GM18873 (cell line): ENCODE data around the gene USP46.

Experiments
- ATAC-seq: cut with Tn5 transposase; IDR thresholded peaks from one replicate; pipeline ENCODE4 v1.9.1; 2021; ENCODE audit warnings: mild to moderate bottlenecking, moderate library complexity, moderate number of reproducible peaks; ENCODE audit not compliant: unreplicated experiment, low FRiP score

Gene USP46

DNA sequence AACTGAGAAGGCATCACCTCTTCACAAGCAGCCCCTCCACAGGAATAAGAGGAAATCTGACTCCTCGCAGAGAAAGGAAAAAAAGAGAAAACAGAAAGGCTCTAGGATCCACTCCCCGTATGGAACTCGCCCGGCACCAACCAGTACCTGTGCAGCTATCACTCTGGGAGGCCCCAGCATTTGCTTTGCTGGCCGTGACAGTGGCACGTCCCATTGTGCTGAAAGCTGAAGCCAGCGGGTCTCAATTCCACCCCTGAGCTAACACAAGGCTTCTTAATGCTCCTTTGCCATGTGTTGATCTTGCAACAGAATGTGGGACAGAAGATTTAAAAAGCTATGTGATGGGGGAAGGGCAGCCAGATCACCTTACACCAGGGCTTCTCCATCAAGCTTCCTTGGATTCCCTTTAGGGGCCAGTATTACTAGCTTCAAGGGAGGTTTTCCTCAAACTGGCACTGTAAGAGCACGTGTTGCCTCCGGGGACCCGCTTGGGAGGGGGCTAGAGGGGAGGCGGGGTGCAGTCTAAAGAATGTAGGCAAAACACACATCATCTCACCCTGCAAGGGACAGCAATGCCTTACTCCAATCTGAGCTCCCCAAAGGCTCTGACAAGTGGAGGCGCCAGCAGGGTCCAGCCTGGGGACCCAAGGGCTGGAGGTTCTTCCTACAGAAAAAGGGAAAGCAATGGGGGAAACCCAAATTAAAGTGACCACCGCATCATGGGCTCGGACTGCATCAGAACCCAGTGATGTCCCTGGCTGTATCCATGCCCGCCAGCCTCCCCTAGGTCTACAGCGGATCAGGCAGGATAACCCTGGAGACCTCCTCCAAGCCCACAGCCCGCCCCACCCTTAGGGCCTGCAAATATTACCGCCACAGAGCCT, 1.2 kb downstream of the USP46 start:
- ATAC-seq, result no peak

DNA sequence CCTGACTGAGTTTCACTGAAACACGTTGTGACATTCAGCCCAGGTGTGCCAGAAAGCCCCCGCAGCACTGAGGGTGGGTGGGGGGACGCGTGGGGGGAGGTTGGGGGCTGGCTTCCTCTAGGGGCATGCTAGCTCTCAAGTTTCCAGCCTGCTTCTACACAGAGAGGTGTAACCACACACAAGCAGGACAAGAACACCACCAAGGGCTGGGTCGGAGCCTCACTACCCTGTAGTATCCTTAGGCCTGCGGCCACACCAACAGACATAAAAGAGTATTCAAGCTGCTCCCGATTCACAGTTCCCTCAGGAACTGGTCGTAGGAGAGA, 1.8 kb downstream of the USP46 start:
- ATAC-seq, result no peak

DNA sequence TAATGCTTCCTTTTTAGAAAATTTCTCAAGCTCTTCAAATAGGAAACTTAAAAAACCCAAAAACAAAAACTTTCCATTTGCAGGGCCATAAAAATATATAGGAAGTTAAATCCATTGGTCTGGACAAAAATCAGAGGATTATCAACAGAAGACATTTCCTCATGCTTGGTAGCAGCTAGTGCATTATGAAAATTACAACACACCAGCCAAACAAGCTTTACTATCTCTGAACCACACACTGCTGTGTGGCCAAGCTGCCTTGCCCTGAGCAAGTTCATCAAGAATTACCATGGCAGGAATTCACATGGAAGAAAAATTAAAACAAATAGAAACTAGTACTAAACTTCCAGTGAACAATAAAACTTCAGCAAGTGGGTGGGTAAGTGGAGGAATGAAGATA, 3.6 kb downstream of the USP46 start:
- no peak for ATAC-seq

DNA sequence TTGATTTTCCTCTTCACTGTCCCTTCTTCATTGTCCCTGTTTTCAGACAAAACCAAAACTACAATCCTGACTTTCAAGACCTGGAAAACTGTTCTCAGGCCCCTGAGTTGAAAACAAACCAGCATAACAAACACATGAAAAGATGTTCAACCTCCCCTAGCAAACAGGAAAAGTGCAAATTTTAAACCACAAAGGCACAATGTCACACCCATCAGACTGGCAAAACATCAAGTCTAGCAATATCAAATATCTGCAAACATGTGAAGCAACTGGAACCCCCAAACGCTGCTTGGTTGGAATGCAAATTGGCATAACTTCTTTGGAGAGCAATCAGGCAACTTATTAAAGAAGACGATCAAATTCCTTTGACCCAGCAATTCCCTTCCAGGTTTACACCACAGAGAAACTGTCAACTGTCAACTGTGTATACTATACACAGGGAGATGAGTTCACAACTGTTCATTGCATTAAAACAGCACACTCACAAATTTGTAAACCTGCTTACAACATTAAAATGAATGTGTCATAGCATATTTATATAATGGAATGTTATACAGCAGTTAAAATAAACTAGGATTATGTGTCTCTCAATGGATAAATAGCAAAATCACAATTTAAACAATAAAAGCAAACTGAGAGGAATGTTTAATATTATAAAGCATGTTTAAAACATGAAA, 7.0 kb downstream of the USP46 start:
- no peak for ATAC-seq

DNA sequence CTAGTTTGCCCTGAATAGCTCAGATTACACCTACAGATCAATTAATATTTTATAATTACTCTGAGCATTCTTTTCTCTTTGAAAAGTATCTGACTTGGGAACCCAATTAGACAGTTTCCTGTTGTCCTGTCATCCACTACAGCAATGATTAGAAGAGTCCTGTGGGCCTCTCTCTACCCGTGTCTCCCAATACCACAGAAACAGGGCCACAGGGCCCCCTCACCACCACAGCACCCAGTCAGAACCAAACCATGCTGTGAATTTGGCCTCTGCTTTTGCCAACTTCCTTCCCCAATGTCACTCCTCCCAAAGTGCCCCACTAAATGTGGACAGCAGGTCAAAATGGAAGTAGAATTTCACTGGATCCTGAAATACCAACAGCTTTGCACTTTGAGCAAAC, 10.3 kb downstream of the USP46 start:
- no peak for ATAC-seq

DNA sequence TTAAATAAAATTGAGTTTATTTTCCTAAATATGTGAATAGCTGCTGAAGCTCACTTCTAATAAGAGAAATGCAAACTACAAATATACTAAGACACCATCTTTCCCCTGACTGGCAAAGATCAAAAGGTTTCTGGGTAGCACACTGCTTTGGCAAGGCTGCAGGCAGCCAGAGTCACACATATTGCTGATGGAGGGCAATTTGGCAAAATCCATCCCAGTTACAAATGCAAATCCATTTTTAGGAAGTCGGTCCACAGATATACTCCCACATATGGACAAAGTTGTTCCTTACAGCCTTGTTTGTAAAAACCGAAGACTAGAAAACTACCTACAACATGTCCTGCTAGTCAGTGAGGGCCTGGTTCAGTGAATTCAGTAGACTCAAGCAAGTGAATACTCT, 12.4 kb downstream of the USP46 start:
- ATAC-seq, result no peak

DNA sequence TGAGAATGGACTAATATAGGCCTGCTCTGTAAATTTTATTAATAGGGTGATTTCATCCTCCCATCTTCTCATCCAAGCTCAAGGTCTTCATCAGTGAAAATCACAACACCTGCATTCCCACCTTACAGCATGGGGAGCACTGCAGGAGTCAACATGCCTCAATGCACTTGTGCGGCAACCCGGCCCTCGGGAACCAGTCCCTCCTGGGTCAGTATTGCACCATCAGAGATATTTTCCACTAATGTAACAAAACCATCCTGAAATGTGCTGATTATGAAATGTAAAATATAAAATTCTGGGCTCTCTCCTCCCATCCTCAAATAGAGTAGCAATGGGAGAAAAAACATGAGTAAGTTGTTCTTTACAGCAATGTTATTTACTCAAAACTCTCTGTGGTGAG, 13.0 kb downstream of the USP46 start:
- ATAC-seq, result no peak

DNA sequence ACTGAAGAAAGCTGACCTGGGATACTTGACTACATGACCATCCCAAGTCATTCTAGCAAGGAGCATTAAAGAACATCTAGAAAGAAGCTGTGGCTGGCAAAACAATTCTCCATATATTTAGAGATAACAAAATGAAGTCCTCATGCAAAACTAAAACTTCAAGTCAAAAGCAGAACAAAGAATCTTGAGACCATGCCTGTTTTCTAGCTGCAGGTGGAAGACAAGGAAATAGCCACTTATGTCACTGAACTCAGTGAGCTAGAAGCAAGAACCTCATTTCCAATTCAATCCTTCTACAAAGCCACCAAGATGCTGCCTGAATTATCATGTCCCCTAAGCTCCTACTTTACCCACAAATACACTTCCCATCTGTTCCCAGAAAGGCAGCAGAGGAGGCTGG, 13.8 kb downstream of the USP46 start:
- ATAC-seq, result no peak

DNA sequence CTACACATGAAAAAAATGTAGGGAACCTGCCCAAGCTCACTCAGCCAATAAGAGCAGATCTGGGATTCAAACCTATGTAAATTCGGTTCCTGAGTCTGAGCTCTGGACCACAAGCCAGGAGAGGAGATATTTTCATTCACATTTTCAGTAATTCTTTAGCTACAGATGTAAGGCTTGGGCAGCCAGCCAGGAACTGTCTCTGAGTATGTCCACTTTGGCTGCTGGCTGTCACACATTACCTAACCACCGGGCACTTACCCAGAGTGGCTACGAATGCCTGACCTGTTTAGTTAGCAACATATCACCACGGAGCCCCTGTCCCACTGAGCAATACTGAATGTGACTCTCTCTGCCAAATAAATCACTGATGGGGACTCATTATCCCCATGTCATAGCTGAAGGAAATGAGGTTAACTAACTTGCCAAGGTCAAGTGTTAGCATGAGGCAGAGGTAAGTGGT, 15.3 kb downstream of the USP46 start:
- ATAC-seq, result no peak

DNA sequence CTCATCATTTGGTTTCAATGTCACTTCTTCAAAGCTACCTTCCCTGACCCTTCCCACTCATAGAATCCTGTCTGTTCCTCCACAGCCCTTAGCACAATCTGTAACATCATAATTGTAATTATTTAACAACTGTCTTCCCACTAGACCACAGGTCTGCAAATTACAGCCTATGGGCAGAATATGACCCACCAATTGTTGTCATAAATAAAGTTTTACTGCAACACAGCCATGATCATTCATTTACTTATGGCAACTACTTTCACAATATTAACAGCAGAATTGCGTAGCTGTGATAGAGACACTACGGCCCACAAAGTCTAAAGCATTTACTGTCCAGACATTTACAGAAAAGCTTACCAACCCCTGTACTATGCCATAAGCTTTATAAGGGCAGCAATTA, 15.9 kb downstream of the USP46 start:
- ATAC-seq, result no peak

DNA sequence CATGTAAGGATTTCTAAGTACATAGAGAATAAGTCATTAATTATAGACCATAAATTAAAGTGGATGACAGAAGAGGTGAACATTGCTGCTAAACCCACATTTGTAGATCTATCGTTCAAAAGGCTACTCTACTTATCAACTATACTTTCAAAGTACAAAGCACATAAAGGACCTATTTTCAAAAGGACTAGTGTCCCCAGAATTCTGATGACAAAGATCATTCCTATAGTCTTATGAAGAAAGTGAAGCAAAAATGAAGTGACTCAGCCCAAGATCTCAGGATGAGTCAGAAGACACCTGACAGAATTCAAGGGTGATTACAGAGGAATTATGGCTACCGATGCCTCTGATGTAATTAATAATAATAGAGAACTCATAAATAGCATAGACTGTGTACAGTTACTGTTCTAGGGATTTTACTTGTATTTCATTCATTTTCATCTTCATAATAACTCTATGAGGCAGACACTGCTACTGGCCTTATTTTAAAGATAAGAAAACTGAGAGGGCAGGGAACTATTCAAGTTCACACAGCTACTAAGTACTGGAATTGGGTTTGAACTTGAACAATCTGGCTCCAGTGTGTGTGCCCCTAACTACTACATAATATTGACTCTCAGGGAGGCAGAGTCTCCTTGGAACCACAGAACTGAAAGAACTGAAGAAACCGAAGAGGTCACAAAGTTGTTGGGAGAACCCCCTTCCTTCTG, 17.1 kb downstream of the USP46 start:
- ATAC-seq, result peak; percentile 97

DNA sequence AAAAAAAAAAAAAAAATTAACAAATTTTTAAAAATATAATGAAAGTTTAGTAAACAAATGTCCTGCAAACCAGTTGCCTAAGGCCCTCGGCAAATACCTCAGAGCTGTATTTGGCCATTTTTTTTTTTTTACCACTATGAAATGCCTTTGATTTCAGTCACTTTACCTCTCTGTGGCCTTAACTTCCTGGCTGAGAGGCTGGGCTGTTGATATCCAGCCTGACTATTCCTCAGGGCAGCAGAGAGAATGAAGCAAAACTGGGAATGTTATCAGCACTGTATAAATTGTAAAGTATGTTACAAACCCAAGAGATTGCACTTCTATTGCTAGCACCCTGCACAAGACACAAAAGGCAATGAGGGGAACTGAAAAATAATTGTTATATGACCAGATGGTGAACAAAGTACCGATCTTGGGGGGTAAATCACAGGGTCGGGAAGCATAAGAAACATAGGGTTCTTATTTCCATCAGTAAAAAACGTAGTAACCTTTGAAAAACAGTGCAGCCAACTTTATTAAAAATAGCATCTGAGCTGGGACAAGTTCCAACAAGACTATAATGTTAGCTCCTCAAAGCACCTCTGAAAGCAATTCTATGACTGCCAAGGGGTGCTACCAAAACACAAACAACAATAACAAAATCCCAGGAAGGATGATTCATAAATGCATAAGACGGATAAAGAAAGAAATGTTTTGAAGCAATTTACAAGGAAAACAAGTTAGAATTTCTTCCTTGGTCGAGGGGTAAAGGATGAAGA, 18.1 kb downstream of the USP46 start:
- no peak for ATAC-seq

DNA sequence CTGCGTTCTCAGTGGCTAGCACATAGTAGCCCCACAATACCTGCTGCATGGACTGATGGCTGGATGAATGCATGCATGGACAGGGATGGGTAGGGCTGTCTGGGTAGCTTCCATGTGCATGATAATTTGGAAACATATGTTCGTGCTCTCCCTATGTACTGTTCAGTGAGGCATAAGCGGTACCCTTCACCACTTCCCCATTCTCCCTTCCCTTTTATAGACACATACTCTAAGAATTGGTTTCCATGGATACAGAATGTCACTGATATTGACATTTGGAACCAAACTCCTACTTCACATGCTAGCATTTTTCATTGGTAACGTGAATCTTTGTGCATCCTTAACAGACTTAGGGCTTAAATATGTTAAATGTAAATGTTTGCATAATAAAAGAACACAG, 20.4 kb downstream of the USP46 start:
- no peak for ATAC-seq

DNA sequence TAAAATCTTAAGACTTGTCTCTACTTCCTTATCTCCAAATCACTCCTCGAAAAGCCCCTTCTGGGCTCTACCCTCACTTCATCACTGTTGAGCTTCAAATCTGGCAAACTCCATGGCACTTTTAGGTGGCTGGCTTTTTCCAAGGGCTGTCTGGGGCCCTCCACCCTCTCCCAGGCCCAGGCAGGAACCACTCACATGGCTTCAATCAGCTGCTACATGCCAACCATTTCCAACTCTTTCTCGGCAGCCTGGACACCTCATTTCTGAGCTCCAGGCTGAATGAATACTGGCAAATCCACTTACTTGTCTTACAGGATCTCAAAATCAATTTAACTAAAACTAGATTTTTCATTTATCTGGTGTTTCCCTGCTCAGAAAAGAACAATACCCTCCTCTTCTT, 22.0 kb downstream of the USP46 start:
- no peak for ATAC-seq

DNA sequence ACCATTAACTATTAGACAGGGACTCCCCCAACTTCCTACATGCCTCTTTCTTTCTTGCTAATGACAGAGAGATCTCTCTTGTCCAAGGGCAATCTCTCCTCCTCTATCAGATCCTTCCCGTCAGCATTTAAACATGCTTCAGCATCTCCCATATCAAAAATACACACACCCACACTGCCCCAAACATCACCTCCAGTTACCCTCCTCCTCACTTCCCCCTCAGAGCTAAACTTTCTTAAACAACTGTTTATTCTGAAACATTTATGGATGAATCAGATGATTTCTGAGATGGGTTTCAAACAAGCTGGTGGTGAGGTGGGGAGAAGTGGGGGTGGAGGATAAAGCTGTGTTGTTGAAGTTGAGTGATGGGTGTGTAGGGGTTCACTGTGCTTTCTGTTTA, 23.5 kb downstream of the USP46 start:
- no peak for ATAC-seq

DNA sequence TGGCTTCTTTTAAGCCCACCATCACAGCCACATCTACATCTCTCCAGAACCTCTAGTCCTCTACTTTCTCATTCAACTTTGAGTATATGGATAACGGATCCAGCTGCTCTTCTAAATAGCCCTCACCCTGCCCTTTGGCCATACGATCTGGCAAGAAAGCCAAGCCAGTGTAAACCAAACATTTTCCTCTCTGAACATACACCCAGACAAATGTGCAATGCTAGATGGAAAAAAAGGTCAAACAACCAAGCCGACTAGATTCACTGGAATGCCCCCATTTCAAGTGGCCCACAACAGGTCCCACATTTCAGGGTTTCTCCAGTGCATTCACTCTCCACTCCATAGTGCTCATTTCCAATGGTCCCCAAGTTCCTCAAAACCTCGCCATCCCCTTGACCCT, 24.0 kb downstream of the USP46 start:
- no peak for ATAC-seq

DNA sequence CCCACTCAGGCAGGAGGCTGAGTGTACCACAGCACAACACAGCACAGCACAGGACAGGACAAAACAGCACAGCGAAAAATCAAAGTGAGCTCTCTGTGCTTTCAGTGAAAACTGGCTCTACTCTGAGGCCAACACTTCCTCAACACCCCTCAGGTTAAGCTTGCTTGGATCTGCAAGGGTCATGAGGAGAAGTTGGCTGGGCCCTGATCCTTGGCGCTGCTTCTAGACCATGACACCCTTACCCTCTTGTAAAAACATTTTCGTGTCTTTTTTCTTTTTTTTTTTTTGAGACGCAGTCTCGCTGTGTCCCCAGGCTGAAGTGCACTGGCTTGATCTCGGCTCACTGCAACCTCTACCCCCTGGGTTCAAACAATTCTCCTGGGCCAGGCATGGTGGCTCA, 25.3 kb downstream of the USP46 start:
- ATAC-seq, result no peak

DNA sequence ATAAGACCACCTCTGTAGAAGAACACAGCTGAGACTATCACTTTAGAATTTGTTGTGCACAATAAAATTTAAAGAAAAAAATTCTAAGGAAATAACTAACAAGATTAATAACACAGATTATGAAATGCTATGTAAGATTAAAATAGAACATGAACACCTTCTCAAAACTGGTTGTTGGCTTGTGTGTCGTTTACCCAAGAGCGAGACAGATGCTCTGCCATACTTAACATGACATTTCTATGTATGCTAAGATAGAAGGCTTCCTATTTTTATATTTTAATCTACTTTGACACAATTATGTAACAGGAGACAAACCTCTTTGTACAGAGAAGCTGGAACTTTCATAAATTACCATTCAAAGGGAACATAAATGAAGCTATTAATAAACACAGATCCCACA, 30.1 kb downstream of the USP46 start:
- ATAC-seq, result no peak

DNA sequence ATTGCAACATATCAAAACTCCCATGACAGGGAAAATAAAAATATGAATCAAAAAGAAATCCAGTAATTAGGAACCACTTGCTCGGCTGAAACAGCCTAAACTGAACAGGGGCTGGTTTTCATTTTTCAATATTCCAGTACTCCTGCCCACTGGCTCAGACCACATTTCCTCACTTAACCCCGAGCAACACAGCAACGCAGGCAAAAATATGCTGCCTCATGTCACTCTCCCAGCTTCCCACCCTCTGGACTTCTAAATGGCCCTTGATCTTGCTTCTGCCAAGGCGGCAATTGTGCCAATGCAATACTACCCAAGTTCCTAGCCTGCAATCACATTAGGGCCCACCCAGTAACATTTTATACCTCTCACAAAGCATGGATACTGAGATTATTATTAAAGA, 30.6 kb downstream of the USP46 start:
- no peak for ATAC-seq

DNA sequence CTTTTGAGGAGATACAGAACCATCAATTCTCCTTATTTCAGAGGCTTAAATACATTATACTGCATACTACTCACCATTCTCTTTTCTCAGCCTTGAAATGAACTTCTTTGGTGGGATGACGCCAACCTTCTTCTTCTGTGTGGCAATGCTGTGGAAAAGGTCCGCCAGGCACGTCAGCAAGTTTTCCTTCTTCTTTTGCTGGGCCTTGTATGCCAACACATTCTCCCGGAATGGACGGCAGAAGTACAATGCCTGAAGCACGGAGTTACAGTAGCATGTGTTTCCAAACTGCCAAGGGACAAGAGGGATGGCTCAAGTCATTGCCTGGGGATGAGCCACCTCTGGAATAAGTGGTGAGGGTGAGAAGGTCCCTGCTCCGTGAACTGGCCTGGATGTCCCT, 31.2 kb downstream of the USP46 start:
- ATAC-seq, result no peak

DNA sequence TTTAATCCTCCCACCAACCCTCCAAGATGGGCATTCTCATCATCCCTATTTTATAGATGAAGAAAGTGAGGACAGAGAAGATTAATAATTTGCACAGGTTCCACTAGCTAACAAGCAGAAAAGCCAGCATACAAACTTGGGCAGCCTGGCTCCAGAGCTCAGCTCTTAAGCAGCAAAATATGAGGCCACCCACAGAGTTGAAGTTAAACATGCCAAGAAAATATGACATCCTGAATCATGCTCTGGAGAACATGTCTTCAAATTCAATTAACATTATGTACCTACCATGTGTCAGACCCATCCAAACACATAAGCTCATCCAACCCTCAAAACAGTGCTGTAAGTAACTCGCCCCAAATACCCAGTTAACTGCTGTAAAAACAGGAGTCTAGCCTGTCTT, 33.9 kb downstream of the USP46 start:
- ATAC-seq, result no peak
